PFSK-1 (cell line): ENCODE measurements around the gene ADGRG3.

Experiments used
- FOXP2 ChIP-seq: optimal IDR thresholded peaks from 2 replicates; pipeline ENCODE3; 2011; ENCODE audit warnings: borderline replicate concordance, control low read depth, inconsistent platforms; ENCODE audit not compliant: insufficient read depth; ENCODE audit errors: extremely low read length, extremely low read depth
- POLR2AphosphoS5 ChIP-seq: IDR thresholded peaks from 2 replicates; pipeline ENCODE4 v1.6.1; 2012; ENCODE audit warnings: low read depth, mild to moderate bottlenecking, control low read depth, low read length, moderate library complexity
- REST ChIP-seq, 2 experiments: IDR thresholded peaks; 2 replicates each; pipeline versions ENCODE4 v1.6.1 to v1.8.0; 2011 to 2012; ENCODE audit warnings: low read depth in 2 of 2, low read length in 2 of 2, control low read depth in 1 of 2, inconsistent platforms in 1 of 2, mild to moderate bottlenecking in 1 of 2, moderate library complexity in 1 of 2; ENCODE audit not compliant: insufficient read depth in 1 of 2
- SIN3A ChIP-seq: IDR thresholded peaks from 2 replicates; pipeline ENCODE4 v1.6.1; 2012; ENCODE audit warnings: mild to moderate bottlenecking, low read length, moderate library complexity, borderline replicate concordance; ENCODE audit not compliant: insufficient read depth
- TAF1 ChIP-seq: IDR thresholded peaks from 2 replicates; pipeline ENCODE4 v1.6.1; 2012; ENCODE audit warnings: low read length, control low read depth, borderline replicate concordance; ENCODE audit not compliant: insufficient read depth

ADGRG3 gene

DNA sequence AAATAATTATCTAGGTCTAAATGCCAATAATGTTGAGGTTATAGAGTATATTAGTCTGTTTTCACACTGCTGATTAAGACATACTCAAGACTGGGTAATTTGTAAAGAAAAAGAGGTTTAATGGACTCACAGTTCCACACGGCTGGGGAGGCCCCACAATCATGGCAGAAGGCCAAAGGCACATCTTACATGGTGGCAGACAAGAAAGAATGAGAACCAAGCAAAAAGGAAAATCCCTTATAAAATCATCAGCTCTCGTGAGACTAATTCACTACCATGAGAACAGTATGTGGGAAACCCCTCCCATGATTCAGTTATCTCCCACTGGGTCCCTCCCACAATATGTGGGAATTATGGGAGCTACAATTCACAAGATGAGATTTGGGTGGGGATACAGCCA lies 64.6 kb downstream of the ADGRG3 start:
- TF ChIP-seq FOXP2 (no peak), SIN3A (no peak), TAF1 (no peak), POLR2AphosphoS5 (no peak), REST (IDR thresholded peaks at IDR 0.05; ENCODE audit: insufficient read depth in 1 of 2, low read depth in 2 of 2, low read length in 2 of 2) (no peak)

- TF ChIP-seq FOXP2 (no peak), REST (IDR thresholded peaks at IDR 0.05; ENCODE audit: insufficient read depth in 1 of 2, low read depth in 2 of 2, low read length in 2 of 2) (no peak), TAF1 (no peak), POLR2AphosphoS5 (no peak), SIN3A (no peak)
Observed at GRCh38 chr16:57734308-57734924, 66.3 kb downstream of the ADGRG3 start.

DNA sequence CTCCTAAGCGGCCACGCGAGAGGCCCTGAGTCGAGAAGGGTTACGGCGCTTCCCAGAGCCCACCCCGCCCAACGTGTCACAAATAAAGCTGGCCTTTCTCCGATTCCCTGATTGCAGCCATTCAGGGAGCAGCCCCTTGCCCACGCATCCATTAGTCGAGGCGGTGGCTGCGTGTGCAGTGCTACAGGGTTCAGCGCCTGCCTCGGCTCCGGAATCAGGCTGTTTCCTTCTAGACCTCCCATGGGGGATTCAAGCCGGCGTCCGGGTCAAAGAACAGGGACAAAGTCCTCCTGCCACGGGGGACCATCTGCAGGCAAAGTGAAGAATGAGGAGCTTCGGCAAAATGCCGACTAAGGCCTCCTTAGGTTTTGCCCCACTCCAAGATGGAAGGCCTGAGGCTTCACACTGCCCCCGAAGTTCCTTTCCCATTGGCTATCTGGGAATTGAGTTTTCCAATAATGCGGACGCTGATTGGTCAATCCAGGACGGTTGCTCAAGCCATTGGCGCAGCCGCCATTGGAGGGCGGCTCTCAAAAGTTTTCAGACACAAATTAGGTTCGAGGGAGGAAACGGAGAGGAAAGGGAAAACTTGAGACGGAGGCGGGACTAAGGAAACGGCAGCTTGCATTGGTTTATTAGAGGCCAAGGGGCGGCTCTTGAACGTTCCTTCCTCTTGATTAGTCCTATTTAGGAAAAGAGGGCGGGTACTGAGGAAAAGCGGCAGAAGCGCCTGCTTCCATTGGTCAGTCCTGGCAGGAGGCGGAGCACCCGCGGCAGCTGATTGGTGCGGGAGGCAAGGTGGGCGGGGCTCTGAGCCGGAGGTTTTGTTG lies 67.0 kb downstream of the ADGRG3 start:
- TF ChIP-seq REST (IDR thresholded peaks at IDR 0.05; ENCODE audit: insufficient read depth in 1 of 2, low read depth in 2 of 2, low read length in 2 of 2), result no peak
- TF ChIP-seq TAF1, result peak; percentile 30; the same call in 1 of the 2 replicates
- TF ChIP-seq POLR2AphosphoS5, result peak; percentile 74; the same call in 1 of the 2 replicates
- TF ChIP-seq SIN3A, result no peak

GRCh38 chr16:57735755-57736418 lies 67.8 kb downstream of the ADGRG3 start, which contains the start of gene KATNB1:
KATNB1 (plus strand) TSS chr16:57735770; CDS start chr16:57737244, 1,474 bp downstream.
- TF ChIP-seq TAF1 (no peak), FOXP2 (peak; percentile 36), POLR2AphosphoS5 (no peak), REST (IDR thresholded peaks at IDR 0.05; ENCODE audit: insufficient read depth in 1 of 2, low read depth in 2 of 2, low read length in 2 of 2) (no peak), SIN3A (peak; percentile 8; the same call in 1 of the 2 replicates)
